Measurements from ENCODE around the gene DEPDC5.

- no peak for TF ChIP-seq EZH2 (IDR thresholded peaks at IDR 0.05)
- TF ChIP-seq POLR2AphosphoS5 (IDR thresholded peaks at IDR 0.05; ENCODE audit: borderline replicate concordance, low read depth, low read length): no peak
These were observed 179.0 kb downstream of the DEPDC5 start for GRCh38 chr22:31932863-31933262.

Measured in SK-N-MC (cell line).